Skeletal muscle satellite cell (primary cell): ENCODE data around the gene DIAPH2.
"Not testable (repeated sequence)": the region's sequence is repeated elsewhere in the genome, so short reads cannot be mapped to it uniquely, and the experiment has no call there.

Source experiments
- H3K27me3 ChIP-seq: 2 replicates; pipeline ENCODE4 v1.7.0; 2013; ENCODE audit warnings: low read length; ENCODE audit not compliant: control insufficient read depth, insufficient read depth
- H3K36me3 ChIP-seq: 2 replicates; pipeline ENCODE4 v1.7.0; 2013; ENCODE audit warnings: mild to moderate bottlenecking, control low read depth, low read length; ENCODE audit not compliant: insufficient read depth
- H3K4me1 ChIP-seq: 2 replicates; pipeline ENCODE4 v1.7.0; 2013; ENCODE audit warnings: low read length; ENCODE audit not compliant: control insufficient read depth, insufficient read depth
- H3K4me2 ChIP-seq: 2 replicates; pipeline ENCODE4 v1.7.0; 2013; ENCODE audit warnings: mild to moderate bottlenecking, low read length
- H3K4me3 ChIP-seq: 2 replicates; pipeline ENCODE4 v1.7.0; 2013; ENCODE audit warnings: low read length
- H3K9ac ChIP-seq: 2 replicates; pipeline ENCODE4 v1.7.0; 2013; ENCODE audit warnings: mild to moderate bottlenecking, low read depth, low read length, moderate library complexity
- H3K9me3 ChIP-seq: replicated peaks from 2 replicates; pipeline ENCODE4 v1.7.0; 2013; ENCODE audit warnings: mild to moderate bottlenecking, control low read depth, low read length

The DIAPH2 gene

DNA sequence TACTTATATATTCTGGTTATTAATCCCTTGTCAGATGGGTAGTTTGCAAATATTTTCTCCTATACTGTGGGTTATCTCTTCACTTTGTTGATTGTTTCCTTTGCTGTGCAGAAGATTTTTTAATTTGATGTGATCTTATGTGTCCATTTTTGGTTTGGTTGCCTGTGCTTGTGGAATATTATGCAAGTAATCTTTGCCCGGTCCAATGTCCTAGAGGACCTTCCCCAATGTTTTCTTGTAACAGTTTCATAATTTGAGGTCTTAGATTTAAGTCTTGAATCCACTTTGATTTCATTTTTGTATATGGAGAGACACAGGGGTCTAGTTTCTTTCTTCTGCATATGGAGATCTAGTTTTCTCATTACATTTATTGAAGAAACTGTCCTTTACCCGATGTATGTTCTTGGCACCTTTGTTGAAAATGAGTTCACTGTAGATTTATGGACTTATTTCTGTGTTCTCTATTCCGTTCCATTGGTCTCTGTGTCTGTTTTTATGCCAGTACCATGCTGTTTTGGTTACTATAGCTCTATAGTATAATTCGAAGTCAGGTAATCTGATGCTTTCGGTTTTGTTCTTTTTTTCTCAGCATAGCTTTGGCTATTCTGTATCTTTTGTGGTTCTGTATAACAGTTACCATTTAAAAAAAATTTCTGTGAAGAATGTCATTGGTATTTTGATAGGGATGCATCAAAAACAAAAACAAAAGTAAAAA is 34.7 kb downstream of the DIAPH2 start:
- Histone ChIP-seq H3K36me3 (no peaks in the 10 kb centered on the region), H3K27me3 (no peaks in the 10 kb centered on the region), H3K4me1 (peaks cover 11% of the 10 kb centered on the region), H3K9ac (no peak overlapping the region), H3K4me3 (no peak overlapping the region), H3K9me3 (no peaks in the 10 kb centered on the region), H3K4me2 (no peak overlapping the region)

DNA sequence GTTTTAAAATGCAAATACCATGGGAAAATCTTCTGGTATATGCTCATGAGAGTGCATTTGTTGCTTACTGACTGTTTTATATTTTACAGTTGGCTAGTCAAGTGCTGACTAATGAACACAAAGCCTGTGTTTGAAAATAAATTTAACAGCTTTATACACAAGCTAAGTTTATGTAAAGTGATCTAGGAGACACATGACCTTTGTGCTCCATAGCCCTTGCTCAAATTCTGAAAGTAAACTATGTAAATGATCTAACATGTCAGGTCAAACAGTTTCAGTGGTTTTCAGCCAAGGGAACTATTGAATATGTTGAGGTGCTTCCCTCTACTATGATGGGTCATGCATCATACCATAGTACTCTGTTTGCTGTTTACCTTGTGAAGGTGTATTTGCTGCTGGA is 36.7 kb downstream of the DIAPH2 start:
- Histone ChIP-seq H3K9me3 (no peaks in the 10 kb centered on the region), H3K4me3 (no peak overlapping the region), H3K27me3 (no peaks in the 10 kb centered on the region), H3K9ac (no peak overlapping the region), H3K36me3 (no peaks in the 10 kb centered on the region), H3K4me1 (no peaks in the 10 kb centered on the region), H3K4me2 (no peak overlapping the region)

DNA sequence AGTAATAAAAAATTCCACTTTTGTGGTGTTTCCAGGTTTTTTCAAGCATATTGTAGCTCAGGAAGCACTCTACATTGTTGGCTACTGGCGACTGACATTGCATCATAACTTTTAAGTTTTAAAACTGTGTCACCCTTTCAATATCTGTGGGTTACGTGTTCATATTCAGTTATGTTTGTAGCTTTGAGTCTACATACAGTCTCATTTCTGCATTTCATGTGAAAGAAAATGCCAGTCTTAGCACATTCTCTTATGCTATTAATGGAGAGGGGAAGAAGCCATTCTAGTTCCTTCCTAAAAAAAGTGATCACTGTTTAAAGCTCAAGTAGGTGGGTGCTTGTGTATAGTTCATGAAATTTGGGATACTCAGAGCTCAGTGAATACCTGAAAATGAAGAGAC is 38.1 kb downstream of the DIAPH2 start:
- H3K27me3 ChIP-seq: no peaks in the 10 kb centered on the region
- no peaks in the 10 kb centered on the region for H3K4me1 ChIP-seq
- no peaks in the 10 kb centered on the region for H3K9me3 ChIP-seq
- no peak overlapping the region for H3K4me3 ChIP-seq
- no peak overlapping the region for H3K9ac ChIP-seq
- no peaks in the 10 kb centered on the region for H3K36me3 ChIP-seq
- H3K4me2 ChIP-seq: no peak overlapping the region

DNA sequence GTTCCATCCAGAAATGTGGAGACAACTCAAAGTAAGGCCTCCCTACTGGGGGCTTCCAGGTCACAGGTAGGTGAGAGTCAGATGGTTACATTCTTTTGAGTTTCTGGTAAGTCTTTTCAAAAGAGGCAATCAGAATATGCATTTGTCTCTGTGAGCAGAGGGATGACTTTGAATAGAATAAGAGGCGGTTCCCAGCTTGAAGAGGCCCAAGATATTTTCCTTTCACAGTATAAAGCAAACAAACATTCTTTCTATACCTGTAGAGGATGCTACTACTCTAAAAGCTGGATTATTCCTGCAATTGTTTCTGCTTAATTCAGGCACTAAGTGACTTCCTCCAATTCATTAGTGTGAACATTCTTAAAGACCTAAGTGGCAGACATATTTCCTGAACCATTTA is 44.4 kb downstream of the DIAPH2 start:
- H3K9ac ChIP-seq: no peak overlapping the region
- no peaks in the 10 kb centered on the region for H3K27me3 ChIP-seq
- H3K36me3 ChIP-seq: no peaks in the 10 kb centered on the region
- no peaks in the 10 kb centered on the region for H3K4me1 ChIP-seq
- H3K9me3 ChIP-seq: no peaks in the 10 kb centered on the region
- H3K4me3 ChIP-seq: no peak overlapping the region
- no peak overlapping the region for H3K4me2 ChIP-seq

DNA sequence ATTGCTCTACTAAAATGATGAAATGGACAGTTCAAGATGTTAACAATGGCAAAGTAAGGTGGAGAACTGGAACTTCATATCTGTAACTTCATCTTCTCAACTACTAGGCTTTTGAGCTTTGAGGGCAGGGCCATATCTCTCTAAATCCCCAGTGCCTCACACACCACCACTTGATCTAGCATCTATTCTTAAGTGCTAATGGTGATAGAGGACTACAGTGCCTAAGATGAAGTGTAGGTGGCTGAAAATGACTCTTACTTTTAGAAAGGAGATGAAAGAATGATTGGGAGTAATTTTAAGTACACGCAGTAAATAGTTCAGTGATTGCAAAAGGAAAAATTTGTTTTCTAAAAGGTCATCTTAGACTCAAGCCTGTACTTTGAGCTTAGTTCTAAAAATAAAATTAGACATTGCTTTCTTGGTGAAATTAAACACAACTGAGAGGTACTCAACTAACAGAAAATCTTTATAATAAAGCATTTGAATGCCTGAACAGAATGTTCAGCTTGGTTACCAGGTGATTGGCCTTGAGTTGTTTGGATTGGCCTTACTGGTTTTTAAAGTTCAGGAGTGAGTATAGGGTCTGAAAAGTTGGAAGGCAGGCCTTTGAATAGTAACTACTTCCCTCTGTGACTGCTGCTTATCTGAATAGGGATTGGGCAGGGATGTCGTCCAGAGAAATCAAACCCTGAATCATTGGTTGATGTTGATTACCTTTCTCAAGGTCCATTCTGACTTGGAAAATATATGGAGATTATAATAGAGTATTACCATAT is 45.4 kb downstream of the DIAPH2 start:
- no peak overlapping the region for H3K4me3 ChIP-seq
- no peak overlapping the region for H3K9ac ChIP-seq
- no peaks in the 10 kb centered on the region for H3K27me3 ChIP-seq
- H3K4me1 ChIP-seq: no peaks in the 10 kb centered on the region
- no peaks in the 10 kb centered on the region for H3K36me3 ChIP-seq
- H3K4me2 ChIP-seq: no peak overlapping the region
- no peaks in the 10 kb centered on the region for H3K9me3 ChIP-seq

DNA sequence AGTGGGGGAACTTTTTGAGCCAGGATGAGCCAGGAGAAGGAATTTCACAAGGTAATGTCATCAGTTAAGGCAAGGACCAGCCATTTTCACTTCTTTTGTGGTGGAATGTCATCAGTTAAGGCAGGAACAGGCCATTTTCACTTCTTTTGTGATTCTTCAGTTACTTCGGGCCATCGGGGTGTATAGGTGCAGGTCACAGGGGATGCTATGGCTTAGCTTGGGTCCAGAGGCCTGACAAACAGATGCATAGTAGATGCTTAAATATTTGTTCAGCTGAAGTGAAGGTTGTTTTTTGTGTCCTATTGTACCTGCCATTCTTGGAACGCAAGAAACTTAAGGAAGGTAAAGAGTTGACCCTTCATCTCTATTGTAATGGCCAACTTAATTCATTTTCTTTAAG is 46.4 kb downstream of the DIAPH2 start:
- H3K9ac ChIP-seq, H3K36me3 ChIP-seq, H3K4me2 ChIP-seq, H3K27me3 ChIP-seq, H3K9me3 ChIP-seq, H3K4me1 ChIP-seq, H3K4me3 ChIP-seq: not testable (repeated sequence)

DNA sequence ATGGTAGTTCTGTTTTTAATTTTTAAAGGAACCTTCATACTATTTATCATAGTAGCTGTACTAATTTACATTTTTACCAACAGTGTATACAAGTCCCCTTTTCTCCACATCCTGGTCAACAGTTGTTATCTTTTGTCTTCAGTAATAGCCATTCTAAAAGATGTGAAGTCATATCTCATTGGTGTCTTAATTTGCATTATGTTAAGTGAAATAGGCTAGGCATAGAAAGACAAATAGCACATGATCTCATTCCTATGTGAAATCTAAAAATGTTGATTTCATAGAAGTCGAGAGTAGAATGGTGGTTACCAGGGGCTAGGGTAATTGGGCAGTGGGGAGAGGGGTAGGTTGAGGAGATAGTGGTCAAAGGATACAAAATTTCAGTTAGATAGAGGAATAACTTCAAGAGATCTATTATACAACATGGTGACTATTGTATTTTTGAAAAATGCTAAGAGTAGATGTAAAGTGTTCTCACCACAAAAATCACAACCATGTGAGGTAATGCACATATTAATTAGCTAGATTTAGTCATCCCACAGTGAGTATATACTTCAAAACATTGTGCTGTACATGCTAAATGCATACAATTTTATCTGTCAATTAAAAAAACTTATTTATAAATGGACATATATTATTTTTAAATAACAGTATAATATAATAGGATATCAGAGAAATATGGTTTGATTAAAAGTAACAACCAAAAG is 58.9 kb downstream of the DIAPH2 start:
- H3K9ac ChIP-seq: no peak overlapping the region
- no peak overlapping the region for H3K4me2 ChIP-seq
- H3K9me3 ChIP-seq: no peaks in the 10 kb centered on the region
- H3K27me3 ChIP-seq: no peaks in the 10 kb centered on the region
- H3K4me3 ChIP-seq: no peak overlapping the region
- H3K36me3 ChIP-seq: no peaks in the 10 kb centered on the region
- H3K4me1 ChIP-seq: no peaks in the 10 kb centered on the region

DNA sequence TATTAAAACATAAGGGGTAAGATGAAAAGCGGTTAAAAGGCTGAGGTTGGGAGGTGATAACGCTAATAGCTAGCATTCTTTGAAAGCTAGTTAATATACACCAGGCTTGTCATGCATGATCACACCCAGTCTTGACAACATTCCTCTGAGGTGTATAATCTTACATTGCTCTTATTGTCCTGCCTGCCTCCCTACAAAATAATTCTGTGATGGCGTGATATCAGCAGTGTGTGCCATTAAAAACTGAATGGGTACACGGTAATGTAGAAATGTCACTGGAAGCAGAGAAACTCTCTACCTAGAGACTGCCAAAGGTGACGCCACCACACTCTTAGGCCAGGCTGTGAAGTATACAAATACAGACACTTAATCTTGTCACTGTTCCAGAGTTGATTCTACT is 68.1 kb downstream of the DIAPH2 start:
- H3K4me2 ChIP-seq: no peak overlapping the region
- no peaks in the 10 kb centered on the region for H3K27me3 ChIP-seq
- H3K9me3 ChIP-seq: no peaks in the 10 kb centered on the region
- H3K4me1 ChIP-seq: no peaks in the 10 kb centered on the region
- no peaks in the 10 kb centered on the region for H3K36me3 ChIP-seq
- no peak overlapping the region for H3K4me3 ChIP-seq
- no peak overlapping the region for H3K9ac ChIP-seq

DNA sequence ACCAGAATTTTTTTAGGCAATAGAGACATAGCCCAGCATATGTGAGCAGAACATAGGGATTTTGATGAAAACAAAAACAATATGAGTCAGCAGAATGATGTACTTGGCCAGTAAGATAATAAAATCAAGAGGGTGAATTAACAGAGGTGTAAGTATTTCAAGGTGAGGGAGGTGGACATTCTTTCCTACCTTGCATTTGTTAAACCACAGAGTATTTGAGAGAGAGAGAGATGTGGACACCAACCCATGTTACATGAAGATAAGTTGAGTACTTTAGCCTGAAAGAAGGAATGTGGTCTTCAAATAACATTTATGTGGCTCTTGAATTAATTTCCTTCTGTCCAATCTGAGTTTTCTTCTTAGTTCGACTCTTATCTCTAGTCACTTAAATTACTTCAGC is 68.6 kb downstream of the DIAPH2 start:
- Histone ChIP-seq H3K4me1 (no peaks in the 10 kb centered on the region), H3K27me3 (no peaks in the 10 kb centered on the region), H3K9me3 (no peaks in the 10 kb centered on the region), H3K36me3 (no peaks in the 10 kb centered on the region), H3K9ac (no peak overlapping the region), H3K4me3 (no peak overlapping the region), H3K4me2 (no peak overlapping the region)

DNA sequence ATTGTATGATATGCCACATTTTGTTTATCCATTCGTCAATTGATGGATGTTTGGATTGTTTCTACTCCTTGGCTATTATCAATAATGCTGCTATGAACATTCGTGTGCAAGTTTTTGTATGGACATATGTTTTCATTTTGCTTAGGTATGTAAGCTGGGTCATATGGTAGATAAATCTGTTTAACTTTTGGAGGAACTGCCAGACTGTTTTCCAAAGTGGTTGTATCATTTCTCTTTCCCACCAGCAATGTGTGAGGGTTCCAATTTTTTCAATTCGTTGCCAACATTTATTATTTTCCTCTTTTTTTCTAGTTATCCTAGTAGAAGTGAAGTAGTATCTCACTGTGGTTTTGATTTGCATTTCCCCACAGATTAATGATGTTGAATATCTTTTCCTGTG is 71.8 kb downstream of the DIAPH2 start:
- H3K4me3 ChIP-seq: no peak overlapping the region
- no peaks in the 10 kb centered on the region for H3K9me3 ChIP-seq
- H3K4me1 ChIP-seq: no peaks in the 10 kb centered on the region
- H3K27me3 ChIP-seq: no peaks in the 10 kb centered on the region
- no peaks in the 10 kb centered on the region for H3K36me3 ChIP-seq
- no peak overlapping the region for H3K4me2 ChIP-seq
- H3K9ac ChIP-seq: no peak overlapping the region

DNA sequence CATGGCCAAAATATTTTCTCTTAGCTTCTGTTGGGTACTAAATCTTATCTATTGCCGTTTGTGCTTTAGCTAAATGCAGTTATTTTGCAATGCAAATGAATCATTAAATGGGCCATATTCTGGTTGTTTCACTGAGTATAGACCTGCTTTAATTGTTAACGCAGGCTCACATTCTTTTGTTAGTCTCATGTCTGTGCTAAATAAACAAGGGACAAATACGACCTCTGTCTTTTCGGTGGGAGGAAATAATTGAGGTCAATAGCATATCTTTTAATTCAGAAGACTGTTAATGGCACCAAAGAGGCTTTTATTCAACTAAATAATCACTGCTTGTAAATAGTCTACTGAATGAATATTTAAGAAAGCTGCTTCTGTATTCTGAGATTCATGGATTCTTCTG is 76.9 kb downstream of the DIAPH2 start:
- Histone ChIP-seq H3K27me3 (no peaks in the 10 kb centered on the region), H3K9ac (no peak overlapping the region), H3K9me3 (no peaks in the 10 kb centered on the region), H3K4me2 (no peak overlapping the region), H3K36me3 (no peaks in the 10 kb centered on the region), H3K4me1 (no peaks in the 10 kb centered on the region), H3K4me3 (no peak overlapping the region)
